GM06990 (cell line): ENCODE data around the gene ELOVL2.

Experiments used
- DNase-seq: peaks from one replicate; pipeline ENCODE4 v3.0.0-alpha.2; 2011; ENCODE audit not compliant: insufficient read length; ENCODE audit errors: extremely low read depth
- H3K27me3 ChIP-seq: replicated peaks from 2 replicates; pipeline ENCODE4 v1.6.0; 2011; ENCODE audit warnings: low read length; ENCODE audit not compliant: control insufficient read depth, insufficient read depth
- H3K36me3 ChIP-seq: 2 replicates; pipeline ENCODE4 v1.5.1; 2011; ENCODE audit warnings: low read length; ENCODE audit not compliant: control insufficient read depth, insufficient read depth
- H3K4me3 ChIP-seq: replicated peaks from 2 replicates; pipeline ENCODE4 v1.5.1; 2011; ENCODE audit warnings: low read depth, mild to moderate bottlenecking, control low read depth, low read length
- TF ChIP-seq, protein P1 (sequence below): IDR thresholded peaks from 2 replicates; pipeline ENCODE4 v1.5.1; 2011; ENCODE audit warnings: low read length, control low read depth, mild to moderate bottlenecking, inconsistent platforms; ENCODE audit not compliant: insufficient read depth, poor library complexity, severe bottlenecking

The ELOVL2 gene

DNA sequence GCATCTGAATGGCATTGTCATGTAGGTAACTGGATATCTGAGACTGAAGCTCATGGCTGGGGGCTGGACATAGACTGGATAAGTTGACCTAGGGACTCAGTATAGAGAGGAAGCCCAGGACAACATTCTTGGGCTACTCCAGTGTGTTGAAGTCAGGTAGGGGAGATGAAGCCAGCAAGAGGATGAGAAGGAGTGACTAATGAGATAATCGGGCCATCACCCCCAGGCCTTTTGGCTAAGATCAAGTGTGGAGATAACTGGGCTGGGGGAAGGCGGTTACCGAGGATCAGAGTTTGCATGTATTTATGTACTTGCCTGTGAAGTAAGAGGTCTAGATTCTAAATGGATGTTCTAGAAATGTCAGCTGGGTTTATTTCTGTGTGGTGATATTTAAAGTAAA is 73.4 kb downstream of the ELOVL2 start:
- Histone ChIP-seq H3K36me3 (no peaks in the 10 kb centered on the region), H3K27me3 (peaks cover 2% of the 10 kb centered on the region; the same call in 1 of the 2 replicates), H3K4me3 (no peak overlapping the region)
- DNase-seq = no peak
- TF ChIP-seq, protein P1, sequence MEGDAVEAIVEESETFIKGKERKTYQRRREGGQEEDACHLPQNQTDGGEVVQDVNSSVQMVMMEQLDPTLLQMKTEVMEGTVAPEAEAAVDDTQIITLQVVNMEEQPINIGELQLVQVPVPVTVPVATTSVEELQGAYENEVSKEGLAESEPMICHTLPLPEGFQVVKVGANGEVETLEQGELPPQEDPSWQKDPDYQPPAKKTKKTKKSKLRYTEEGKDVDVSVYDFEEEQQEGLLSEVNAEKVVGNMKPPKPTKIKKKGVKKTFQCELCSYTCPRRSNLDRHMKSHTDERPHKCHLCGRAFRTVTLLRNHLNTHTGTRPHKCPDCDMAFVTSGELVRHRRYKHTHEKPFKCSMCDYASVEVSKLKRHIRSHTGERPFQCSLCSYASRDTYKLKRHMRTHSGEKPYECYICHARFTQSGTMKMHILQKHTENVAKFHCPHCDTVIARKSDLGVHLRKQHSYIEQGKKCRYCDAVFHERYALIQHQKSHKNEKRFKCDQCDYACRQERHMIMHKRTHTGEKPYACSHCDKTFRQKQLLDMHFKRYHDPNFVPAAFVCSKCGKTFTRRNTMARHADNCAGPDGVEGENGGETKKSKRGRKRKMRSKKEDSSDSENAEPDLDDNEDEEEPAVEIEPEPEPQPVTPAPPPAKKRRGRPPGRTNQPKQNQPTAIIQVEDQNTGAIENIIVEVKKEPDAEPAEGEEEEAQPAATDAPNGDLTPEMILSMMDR = no peak

DNA sequence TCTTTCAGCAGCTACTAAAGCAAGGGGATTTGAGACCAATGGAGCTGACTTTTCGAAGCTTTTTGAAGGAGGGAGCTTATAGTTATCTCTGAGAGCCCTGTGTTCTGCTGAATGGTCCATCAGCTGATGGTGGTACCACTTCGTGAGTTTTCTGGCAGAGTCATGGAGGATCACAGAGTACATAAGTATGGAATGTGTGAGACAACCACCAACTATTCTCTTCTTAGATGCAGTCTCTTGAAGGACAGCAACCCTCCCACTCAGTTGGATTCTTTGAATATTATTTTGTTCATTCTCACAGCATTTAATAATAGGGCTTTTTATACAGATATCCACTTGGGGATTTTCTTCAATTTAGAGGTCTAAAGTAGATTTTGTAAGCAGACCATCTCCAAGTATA is 75.3 kb downstream of the ELOVL2 start:
- Histone ChIP-seq H3K27me3 (peaks cover 2% of the 10 kb centered on the region; the same call in 1 of the 2 replicates), H3K36me3 (no peaks in the 10 kb centered on the region), H3K4me3 (no peak overlapping the region)
- TF ChIP-seq, protein P1 = no peak
- no peak for DNase-seq

DNA sequence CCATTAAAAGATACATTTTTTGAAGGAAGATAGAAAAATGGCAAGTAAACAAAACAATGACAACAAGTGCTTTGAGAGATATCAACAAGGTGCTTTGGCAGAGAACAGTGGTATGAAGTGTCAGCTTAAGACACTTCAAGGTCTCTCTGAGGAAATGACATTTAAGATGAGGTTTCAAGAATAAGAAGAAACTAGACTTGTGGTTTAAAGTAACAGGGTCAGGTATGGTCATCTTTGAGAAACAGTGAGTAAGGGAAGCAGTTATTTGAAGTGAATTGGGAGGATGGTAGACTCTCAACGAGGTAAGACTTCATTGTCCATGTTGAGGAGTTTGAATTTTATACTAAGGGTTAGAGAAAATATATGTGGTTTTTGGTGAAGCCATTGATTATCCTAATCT is 79.4 kb downstream of the ELOVL2 start:
- Histone ChIP-seq H3K27me3 (peaks cover 2% of the 10 kb centered on the region; the same call in 1 of the 2 replicates), H3K4me3 (no peak overlapping the region), H3K36me3 (no peaks in the 10 kb centered on the region)
- TF ChIP-seq, protein P1 = no peak
- DNase-seq = no peak

DNA sequence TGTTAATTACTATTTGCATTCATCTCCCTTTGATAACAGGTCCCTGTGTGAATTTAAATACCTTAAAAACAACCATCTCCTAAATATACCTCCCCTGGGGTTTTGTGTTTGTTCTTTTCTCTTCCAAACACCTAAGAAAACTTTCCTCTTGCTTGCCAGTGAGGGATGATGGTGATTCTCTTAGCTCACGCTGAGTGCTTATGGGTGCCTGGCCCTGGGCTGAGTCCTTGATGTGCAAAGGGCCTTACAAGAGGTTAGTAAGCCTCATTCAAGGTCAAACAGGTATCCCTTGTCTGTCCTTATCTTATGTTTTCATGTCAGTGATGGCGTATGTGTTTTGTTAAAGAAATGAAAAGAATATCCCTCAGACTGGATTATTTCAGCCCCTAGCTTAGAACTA is 81.0 kb downstream of the ELOVL2 start:
- no peak overlapping the region for H3K4me3 ChIP-seq
- no peaks in the 10 kb centered on the region for H3K27me3 ChIP-seq
- DNase-seq = no peak
- no peaks in the 10 kb centered on the region for H3K36me3 ChIP-seq
- TF ChIP-seq, protein P1 = no peak

DNA sequence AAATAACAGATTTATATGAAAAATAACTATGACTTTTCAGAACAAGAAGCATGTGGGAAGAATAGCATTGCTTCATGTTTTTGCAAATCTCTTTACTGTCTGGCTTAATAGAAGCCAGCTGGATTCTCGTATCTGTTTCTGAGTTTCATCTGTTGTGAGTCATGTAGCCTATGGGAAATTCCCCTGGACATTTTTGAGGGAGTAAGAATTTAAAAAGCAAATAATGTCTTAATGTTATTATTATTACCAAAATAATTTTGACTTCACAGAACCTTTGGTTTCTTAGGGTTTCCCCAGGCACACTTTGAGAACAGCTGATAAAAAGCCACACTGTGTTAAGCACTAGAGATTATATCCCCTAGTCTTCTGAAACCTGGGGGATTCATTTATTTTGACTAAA is 81.4 kb downstream of the ELOVL2 start:
- DNase-seq = no peak

More for the DNA sequence above, 81.4 kb downstream of the ELOVL2 start:
- TF ChIP-seq, protein P1 = no peak
- Histone ChIP-seq H3K27me3 (no peaks in the 10 kb centered on the region), H3K36me3 (no peaks in the 10 kb centered on the region), H3K4me3 (no peak overlapping the region)
